Spleen (tissue), 11 donors: Measurements from ENCODE around the gene ELFN2. TPM values are rescaled to one million over a fixed set of nuclear protein-coding genes. Genes with fewer than 3 reads are reported as not detected.

Experiments used
- DNase-seq: peaks from one replicate; pipeline ENCODE4 v3.0.0-alpha.2; 2020
- H3K27ac ChIP-seq, 8 donors: fragments of 200-600 bp; sonication (generic) in 7 of 8; 1 replicate in 4 of 8; 2 replicates in 4 of 8; pipeline versions ENCODE4 v1.5.0 to v1.8.0; 2016 to 2021; ENCODE audit warnings: inconsistent platforms in 4 of 8, mild to moderate bottlenecking in 4 of 8, moderate library complexity in 1 of 8
- H3K27me3 ChIP-seq, 7 donors: fragments of 200-600 bp; sonication (generic) in 6 of 7; replicated peaks in 1 of 7; 1 replicate in 4 of 7; 2 replicates in 3 of 7; pipeline versions ENCODE4 v1.5.0 to v1.8.0; 2016 to 2021; ENCODE audit warnings: inconsistent platforms in 3 of 7, mild to moderate bottlenecking in 1 of 7
- H3K36me3 ChIP-seq, 6 donors: fragments of 200-600 bp; sonication (generic) in 5 of 6; 1 replicate in 4 of 6; 2 replicates in 2 of 6; pipeline versions ENCODE4 v1.5.0 to v1.8.0; 2016 to 2021; ENCODE audit warnings: inconsistent platforms in 2 of 6
- H3K4me1 ChIP-seq, 6 donors: fragments of 200-600 bp; sonication (generic) in 5 of 6; 1 replicate in 3 of 6; 2 replicates in 3 of 6; pipeline versions ENCODE4 v1.5.0 to v1.8.0; 2016 to 2021; ENCODE audit warnings: inconsistent platforms in 3 of 6
- H3K4me3 ChIP-seq, 8 donors: fragments of 200-600 bp; sonication (generic) in 7 of 8; 1 replicate in 4 of 8; 2 replicates in 4 of 8; pipeline versions ENCODE4 v1.5.0 to v1.8.0; 2016 to 2021; ENCODE audit warnings: inconsistent platforms in 4 of 8, mild to moderate bottlenecking in 4 of 8, moderate library complexity in 2 of 8
- H3K9me3 ChIP-seq, 8 donors: fragments of 200-600 bp; sonication (generic) in 7 of 8; 1 replicate in 4 of 8; 2 replicates in 4 of 8; pipeline versions ENCODE4 v1.5.0 to v1.8.0; 2016 to 2021; ENCODE audit warnings: inconsistent platforms in 4 of 8
- CTCF ChIP-seq, 11 experiments: fragments of 200-600 bp in 7 of 11; fragments of 450-650 bp in 4 of 11; sonication (generic) in 4 of 11; IDR thresholded peaks in 8 of 11; conservative IDR thresholded peaks in 3 of 11; 1 replicate in 7 of 11; 2 replicates in 4 of 11; pipeline versions ENCODE4 v1.4.0 to v1.8.0; 2016 to 2021; ENCODE audit warnings: antibody characterized with exemption in 11 of 11, inconsistent platforms in 4 of 11, mild to moderate bottlenecking in 1 of 11
- POLR2A ChIP-seq, 3 donors: fragments of 450-650 bp; IDR thresholded peaks; one replicate each; pipeline ENCODE4 v1.5.1; 2017; ENCODE audit warnings: antibody characterized with exemption in 3 of 3, mild to moderate bottlenecking in 1 of 3
- POLR2AphosphoS5 ChIP-seq, 3 donors: sonication (generic); formaldehyde crosslinking; IDR thresholded peaks; one replicate each; pipeline ENCODE4 v1.5.1; 2017; ENCODE audit warnings: antibody characterized with exemption in 3 of 3
- WGBS, 5 donors: extraction: QIAGEN DNeasy Blood & Tissue Kit in 3 of 5; methylation state at CpG; one replicate each; pipeline versions ENCODE4 v1.1.5 to v1.1.7; 2013 to 2018; 5-methylcytosine and 5-hydroxymethylcytosine counted together
- intact Hi-C: fragments of 100-400 bp; cut with DNase I; formaldehyde crosslinking; loops from one replicate; pipeline ENCODE4 v1.15.0; 2023; ENCODE audit warnings: low total_unique reads
- polyA plus RNA-seq, 3 donors: library from polyadenylated mRNA; stranded (reverse); fragments of 200-250 nt; gene quantifications; one replicate each; pipeline ENCODE4 v1.2.1, GENCODE V29; 2013
- total RNA-seq, 7 donors: library from RNA; depleted of rRNA in 3 of 7; stranded (reverse); fragments of >200 nt in 3 of 7; fragmentation: NEBNext Ultra II Directional in 4 of 7; extraction: Animal tissue kit (Norgen Biotek cat#: 25700) in 4 of 7; gene quantifications; one replicate each; pipeline versions ENCODE4 v1.1.0 to v1.2.1, GENCODE V29; 2016 to 2021
- donor health status: healthy with polysubstance abuse.
- donor health status: DM: no; HTN: no; CAD: no; lungs with moderate emphysema.
- donor health status: DM: no; HTN: no; CAD: no.
- donor health status: Bipolar disorder and iron deficiency.
- donor health status: healthy.
- donor health status: DM: no; HTN: no; CAD: no.
- donor health status: DM: yes; HTN: yes; CAD: no.

Gene ELFN2
- total and polyA plus RNA-seq, 10 donors, result 0.02 to 0.19 (median 0.07) TPM; not detected in 1

DNA sequence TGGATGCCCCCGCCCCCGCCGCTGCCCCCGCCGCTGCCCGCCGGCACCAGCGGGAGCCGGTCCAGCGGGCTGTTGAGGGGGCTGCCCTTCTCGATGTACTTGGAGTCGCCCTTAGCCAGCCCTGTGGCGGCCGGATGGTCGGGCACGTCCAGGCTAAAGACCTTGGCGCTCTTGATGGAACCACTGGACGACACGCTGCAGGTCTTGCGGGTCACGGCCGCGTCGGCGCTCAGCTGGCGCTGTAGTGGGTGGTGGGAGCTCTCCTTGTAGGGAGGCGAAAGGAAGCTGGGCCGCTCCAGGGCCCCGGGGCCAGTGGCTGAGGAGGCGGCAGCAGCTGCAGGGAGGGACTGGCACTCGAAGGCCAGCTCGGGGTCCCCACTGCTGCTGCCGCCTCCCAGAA is 53.8 kb downstream of the ELFN2 start:
- Histone ChIP-seq H3K9me3 (no peaks in the 10 kb centered on the region), H3K36me3 (no peaks in the 10 kb centered on the region), H3K27me3 (peaks cover 0 to 77% (median 44%) of the 10 kb centered on the region in 7 donors), H3K4me1 (peaks cover 0 to 26% (median 6%) of the 10 kb centered on the region in 6 donors), H3K4me3 (no peak overlapping the region), H3K27ac (no peak overlapping the region)
- intact Hi-C loops, result no loop called here
- no peak for TF ChIP-seq CTCF (IDR thresholded peaks at IDR 0.05 in 8 of 11, conservative IDR thresholded peaks at IDR 0.05 in 3 of 11)
- TF ChIP-seq POLR2AphosphoS5 (IDR thresholded peaks at IDR 0.05), result no peak
- TF ChIP-seq POLR2A (IDR thresholded peaks at IDR 0.05), result no peak
- no peak for DNase-seq
- WGBS, 5 donors, result 92 to 98% (median 96%) methylated on average over 8 to 33 of the region's 33 CpGs

- TF ChIP-seq POLR2AphosphoS5 (IDR thresholded peaks at IDR 0.05), result no peak
- TF ChIP-seq POLR2A (IDR thresholded peaks at IDR 0.05), result no peak
- TF ChIP-seq CTCF (IDR thresholded peaks at IDR 0.05 in 8 of 11, conservative IDR thresholded peaks at IDR 0.05 in 3 of 11), result no peak
- peaks cover 0 to 62% (median 34%) of the 10 kb centered on the region in 7 donors for H3K27me3 ChIP-seq
- no peaks in the 10 kb centered on the region for H3K36me3 ChIP-seq
- H3K4me1 ChIP-seq, result peaks cover 0 to 26% (median 6%) of the 10 kb centered on the region in 6 donors
- no peak for DNase-seq
- intact Hi-C loops, result no loop called here
- H3K27ac ChIP-seq, result no peak overlapping the region
- 71 to 93% (median 77%) methylated on average over 9 to 18 of the region's 18 CpGs for WGBS, 5 donors
- H3K9me3 ChIP-seq, result no peaks in the 10 kb centered on the region
- no peak overlapping the region for H3K4me3 ChIP-seq
These were observed 55.4 kb downstream of the ELFN2 start for GRCh38 chr22:37371911-37372310.

- H3K27me3 ChIP-seq, result peaks cover 0 to 57% (median 34%) of the 10 kb centered on the region in 7 donors
- 44 to 53% (median 51%) methylated on average over 5 to 8 of the region's 8 CpGs for WGBS, 5 donors
- H3K27ac ChIP-seq, result no peak overlapping the region
These were observed 55.8 kb downstream of the ELFN2 start for GRCh38 chr22:37371491-37371890.

More at GRCh38 chr22:37371491-37371890, 55.8 kb downstream of the ELFN2 start:
- no peak overlapping the region for H3K4me3 ChIP-seq
- H3K36me3 ChIP-seq, result no peaks in the 10 kb centered on the region
- intact Hi-C loops, result no loop called here
- H3K9me3 ChIP-seq, result no peaks in the 10 kb centered on the region
- peaks cover 0 to 26% (median 6%) of the 10 kb centered on the region in 6 donors for H3K4me1 ChIP-seq
- TF ChIP-seq CTCF (IDR thresholded peaks at IDR 0.05 in 8 of 11, conservative IDR thresholded peaks at IDR 0.05 in 3 of 11), result no peak
- no peak for TF ChIP-seq POLR2AphosphoS5 (IDR thresholded peaks at IDR 0.05)
- no peak for TF ChIP-seq POLR2A (IDR thresholded peaks at IDR 0.05)
- DNase-seq, result no peak
